ENCODE data around the gene CNEP1R1.

Gene CNEP1R1

DNA sequence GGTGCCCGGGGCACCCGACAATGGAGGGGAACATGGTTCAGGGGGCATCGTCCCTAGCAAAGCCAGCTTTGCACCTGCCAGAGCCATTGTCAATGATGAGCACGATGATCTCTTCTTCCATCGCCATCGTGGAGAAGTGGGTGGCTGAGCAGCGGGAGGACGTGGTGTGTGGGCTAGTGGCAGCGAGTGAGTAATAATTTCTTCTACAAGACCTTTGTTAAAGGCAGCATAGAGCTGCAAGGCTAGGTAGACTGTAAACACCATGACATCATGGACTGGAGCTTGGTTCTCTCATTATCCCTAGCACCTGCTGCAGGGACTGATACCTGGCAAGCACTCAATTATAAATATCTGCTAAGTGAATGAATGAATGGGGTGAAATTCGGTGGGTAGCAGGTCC, 34.1 kb downstream of the CNEP1R1 start:
- no peak for TF ChIP-seq CTCF (conservative IDR thresholded peaks at IDR 0.05)
- H3K27ac ChIP-seq = no peak overlapping the region

GRCh38 chr16:50059669-50060068, 34.6 kb downstream of the CNEP1R1 start:
- H3K27ac ChIP-seq = no peak overlapping the region
- TF ChIP-seq CTCF (conservative IDR thresholded peaks at IDR 0.05) = no peak
- no peak for TF ChIP-seq ZFX (IDR thresholded peaks at IDR 0.05)

DNA sequence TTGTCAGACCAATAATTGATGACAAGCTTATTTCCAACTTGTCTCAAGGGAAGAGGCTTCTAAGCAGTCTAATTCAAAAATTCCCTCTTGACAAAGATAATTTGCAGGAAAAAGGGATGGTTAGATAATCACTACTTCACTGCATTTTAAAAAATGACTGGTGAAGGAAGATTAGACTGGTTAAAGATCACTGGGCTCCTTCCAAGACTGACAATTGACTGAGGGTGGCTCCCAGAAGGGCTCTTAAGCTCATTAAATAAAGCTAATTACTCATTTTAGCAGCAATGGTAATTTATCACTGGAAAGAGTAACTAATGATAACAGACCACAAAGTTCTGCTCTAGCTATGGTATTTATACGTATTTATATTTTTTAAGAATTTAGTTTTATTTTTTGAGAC, 36.3 kb downstream of the CNEP1R1 start:
- H3K27ac ChIP-seq = no peak overlapping the region
- TF ChIP-seq CTCF (conservative IDR thresholded peaks at IDR 0.05) (no peak), ZFX (IDR thresholded peaks at IDR 0.05) (no peak)

DNA sequence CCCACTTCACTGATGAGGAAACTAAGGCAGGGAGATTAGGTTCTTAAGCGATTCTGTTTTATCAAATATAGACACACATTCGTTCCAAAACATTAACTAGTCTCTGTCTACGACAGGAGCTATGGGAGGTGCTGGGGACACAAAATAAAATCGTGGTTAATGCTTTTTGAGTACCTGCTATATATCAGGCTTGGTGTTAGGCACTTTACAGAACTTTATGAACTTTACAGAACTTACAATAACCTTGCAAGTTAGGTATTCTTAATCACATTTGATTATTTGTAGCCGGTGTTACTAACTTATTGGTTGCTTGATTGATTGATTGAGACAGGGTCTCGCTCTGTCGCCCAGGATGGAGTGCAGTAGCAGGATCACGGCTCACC, 40.2 kb downstream of the CNEP1R1 start:
- peak overlapping the region; percentile 94; the same call in 1 of the 2 replicates for H3K27ac ChIP-seq
- TF ChIP-seq CTCF (conservative IDR thresholded peaks at IDR 0.05) = no peak
- no peak for TF ChIP-seq ZFX (IDR thresholded peaks at IDR 0.05)

GRCh38 chr16:50065624-50066481, 40.8 kb downstream of the CNEP1R1 start, which contains the start of gene HEATR3:
Gene HEATR3 (plus strand): TSS chr16:50065970. CDS start chr16:50066132, 162 bp downstream.
- no peak for TF ChIP-seq CTCF (conservative IDR thresholded peaks at IDR 0.05)
- no peak; the same call in 1 of the 2 replicates for TF ChIP-seq ZFX (IDR thresholded peaks at IDR 0.05)
- peak within 1 kb of the TSS; percentile 94 for H3K27ac ChIP-seq

GRCh38 chr16:50066482-50067289, 41.7 kb downstream of the CNEP1R1 start:
- peak overlapping the region; percentile 94 for H3K27ac ChIP-seq
- TF ChIP-seq CTCF (conservative IDR thresholded peaks at IDR 0.05) (no peak), ZFX (IDR thresholded peaks at IDR 0.05) (peak; percentile 60; the same call in 1 of the 2 replicates)

Data from C4-2B (cell line).